ENCODE results near the gene CNNM2. TPM values are rescaled to one million over a fixed set of nuclear protein-coding genes. Genes with fewer than 3 reads are reported as not detected.

Gene CNNM2
- total and polyA plus RNA-seq, 4 experiments from 2014 or later, result 3.2 to 14.4 (median 8.2) TPM

GRCh38 chr10:102984086-102984485 lies 66.0 kb downstream of the CNNM2 start:
- Histone ChIP-seq H3K9me3 (ENCODE audit: control insufficient read depth in 1 of 2, low read length in 2 of 2) (no peaks in the 10 kb centered on the region), H3K27me3 (ENCODE audit: insufficient read depth, low read length) (no peaks in the 10 kb centered on the region), H3K36me3 (ENCODE audit: insufficient read depth, low read length) (no peaks in the 10 kb centered on the region), H3K27ac (ENCODE audit: low read depth, low read length) (no peak overlapping the region), H3K4me1 (ENCODE audit: insufficient read depth, low read length) (no peaks in the 10 kb centered on the region), H3K4me3 (ENCODE audit: low read length in 2 of 2) (no peak overlapping the region)
- ChIA-PET POLR2A (ENCODE audit: partially characterized antibody) (no interaction called here), CTCF (ENCODE audit: partially characterized antibody) (no interaction called here)
- Mint-ChIP-seq H3K9me3 (no peaks in the 10 kb centered on the region), H3K36me3 (peaks cover 0 to 12% of the 10 kb centered on the region in 2 donors), H3K27ac (peak overlapping the region in 1 of 7 donors; percentile 58), H3K4me3 (no peak overlapping the region), H3K4me1 (peaks cover 0 to 7% (median 2%) of the 10 kb centered on the region in 4 donors), H3K27me3 (no peaks in the 10 kb centered on the region)
- DNase-seq, result no peak
- intact Hi-C loops (cut with micrococcal nuclease), result no loop called here

- Histone ChIP-seq H3K4me3 (ENCODE audit: low read length in 2 of 2) (no peak overlapping the region), H3K36me3 (ENCODE audit: insufficient read depth, low read length) (no peaks in the 10 kb centered on the region), H3K9me3 (ENCODE audit: control insufficient read depth in 1 of 2, low read length in 2 of 2) (no peaks in the 10 kb centered on the region), H3K4me1 (ENCODE audit: insufficient read depth, low read length) (no peaks in the 10 kb centered on the region), H3K27ac (ENCODE audit: low read depth, low read length) (no peak overlapping the region), H3K27me3 (ENCODE audit: insufficient read depth, low read length) (no peaks in the 10 kb centered on the region)
- H3K27me3 Mint-ChIP-seq, result no peaks in the 10 kb centered on the region
- no peak for DNase-seq
- CTCF ChIA-PET (ENCODE audit: partially characterized antibody), result no interaction called here
- POLR2A ChIA-PET (ENCODE audit: partially characterized antibody), result no interaction called here
- H3K4me1 Mint-ChIP-seq, result peaks cover 0 to 3% (median 2%) of the 10 kb centered on the region in 4 donors
- H3K4me3 Mint-ChIP-seq, result no peak overlapping the region
- peak overlapping the region in 1 of 7 donors; percentile 53 for H3K27ac Mint-ChIP-seq
- peaks cover 0 to 4% of the 10 kb centered on the region in 2 donors for H3K36me3 Mint-ChIP-seq
- H3K9me3 Mint-ChIP-seq, result no peaks in the 10 kb centered on the region
- intact Hi-C loops (cut with micrococcal nuclease), result no loop called here
These were observed 67.7 kb downstream of the CNNM2 start for GRCh38 chr10:102985811-102986210.

- H3K27me3 Mint-ChIP-seq, result no peaks in the 10 kb centered on the region
- no peaks in the 10 kb centered on the region for H3K36me3 ChIP-seq (ENCODE audit: insufficient read depth, low read length)
- H3K27ac Mint-ChIP-seq, result no peak overlapping the region
- DNase-seq, result no peak
- H3K27me3 ChIP-seq (ENCODE audit: insufficient read depth, low read length), result no peaks in the 10 kb centered on the region
- H3K4me1 Mint-ChIP-seq, result peaks cover 0 to 5% (median 1%) of the 10 kb centered on the region in 4 donors
- no peaks in the 10 kb centered on the region for H3K9me3 Mint-ChIP-seq
- H3K4me1 ChIP-seq (ENCODE audit: insufficient read depth, low read length), result no peaks in the 10 kb centered on the region
- no peaks in the 10 kb centered on the region for H3K9me3 ChIP-seq (ENCODE audit: control insufficient read depth in 1 of 2, low read length in 2 of 2)
- ChIA-PET CTCF (ENCODE audit: partially characterized antibody) (no interaction called here), POLR2A (ENCODE audit: partially characterized antibody) (no interaction called here)
- H3K4me3 Mint-ChIP-seq, result no peak overlapping the region
- intact Hi-C loops (cut with micrococcal nuclease), result no loop called here
- no peaks in the 10 kb centered on the region for H3K36me3 Mint-ChIP-seq
- no peak overlapping the region for H3K27ac ChIP-seq (ENCODE audit: low read depth, low read length)
- no peak overlapping the region for H3K4me3 ChIP-seq (ENCODE audit: low read length in 2 of 2)
These were observed 70.6 kb downstream of the CNNM2 start for GRCh38 chr10:102988404-102989314.

GRCh38 chr10:102994531-102995295 lies 76.6 kb downstream of the CNNM2 start:
- no peaks in the 10 kb centered on the region for H3K36me3 Mint-ChIP-seq
- peak overlapping the region; percentile 35 to 83 (median 70) for H3K27ac Mint-ChIP-seq
- H3K4me1 ChIP-seq (ENCODE audit: insufficient read depth, low read length), result peaks cover 7% of the 10 kb centered on the region
- H3K4me1 Mint-ChIP-seq, result peaks cover 4 to 21% (median 12%) of the 10 kb centered on the region in 4 donors
- H3K27ac ChIP-seq (ENCODE audit: low read depth, low read length), result no peak overlapping the region
- no peak overlapping the region for H3K4me3 ChIP-seq (ENCODE audit: low read length in 2 of 2)
- ChIA-PET POLR2A (ENCODE audit: partially characterized antibody) (interaction anchor here (0.5 kb wide), 1 partner anchor 14 kb away, joined by 3 read pairs; no protein-coding TSS in a partner anchor), CTCF (ENCODE audit: partially characterized antibody) (interaction anchor here (1.4 kb wide), 1 partner anchor 15 kb away, joined by 3 read pairs; no protein-coding TSS in a partner anchor)
- no peaks in the 10 kb centered on the region for H3K36me3 ChIP-seq (ENCODE audit: insufficient read depth, low read length)
- H3K27me3 Mint-ChIP-seq, result no peaks in the 10 kb centered on the region
- peak overlapping the region in 2 of 8 donors; percentile 30 to 31 for H3K4me3 Mint-ChIP-seq
- no peaks in the 10 kb centered on the region for H3K9me3 ChIP-seq (ENCODE audit: control insufficient read depth in 1 of 2, low read length in 2 of 2)
- H3K9me3 Mint-ChIP-seq, result peaks cover 0 to 6% (median 1%) of the 10 kb centered on the region in 8 donors
- peak in 3 of 5 donors; percentile 1 to 4 (median 2) for DNase-seq
- intact Hi-C loops (cut with micrococcal nuclease), result no loop called here
- no peaks in the 10 kb centered on the region for H3K27me3 ChIP-seq (ENCODE audit: insufficient read depth, low read length)

- ChIA-PET POLR2A (ENCODE audit: partially characterized antibody) (no interaction called here), CTCF (ENCODE audit: partially characterized antibody) (interaction anchor here (1.3 kb wide), 1 partner anchor 15 kb away, joined by 3 read pairs; no protein-coding TSS in a partner anchor)
- H3K4me1 Mint-ChIP-seq, result peaks cover 4 to 21% (median 12%) of the 10 kb centered on the region in 4 donors
These were observed 78.8 kb downstream of the CNNM2 start for GRCh38 chr10:102996876-102997275.

GRCh38 chr10:102997998-102998397 lies 79.9 kb downstream of the CNNM2 start:
- no peaks in the 10 kb centered on the region for H3K27me3 ChIP-seq (ENCODE audit: insufficient read depth, low read length)
- ChIA-PET CTCF (ENCODE audit: partially characterized antibody) (no interaction called here), POLR2A (ENCODE audit: partially characterized antibody) (no interaction called here)
- no peak overlapping the region for H3K27ac ChIP-seq (ENCODE audit: low read depth, low read length)
- intact Hi-C loops (cut with micrococcal nuclease), result no loop called here
- peaks cover 4 to 21% (median 12%) of the 10 kb centered on the region in 4 donors for H3K4me1 Mint-ChIP-seq
- no peak overlapping the region for H3K27ac Mint-ChIP-seq
- DNase-seq, result no peak
- H3K4me3 ChIP-seq (ENCODE audit: low read length in 2 of 2), result no peak overlapping the region
- no peaks in the 10 kb centered on the region for H3K36me3 ChIP-seq (ENCODE audit: insufficient read depth, low read length)
- H3K9me3 Mint-ChIP-seq, result peaks cover 0 to 6% (median 1%) of the 10 kb centered on the region in 8 donors
- no peaks in the 10 kb centered on the region for H3K9me3 ChIP-seq (ENCODE audit: control insufficient read depth in 1 of 2, low read length in 2 of 2)
- peaks cover 7% of the 10 kb centered on the region for H3K4me1 ChIP-seq (ENCODE audit: insufficient read depth, low read length)
- no peaks in the 10 kb centered on the region for H3K27me3 Mint-ChIP-seq
- no peak overlapping the region for H3K4me3 Mint-ChIP-seq
- no peaks in the 10 kb centered on the region for H3K36me3 Mint-ChIP-seq

More at GRCh38 chr10:102996876-102997275, 78.8 kb downstream of the CNNM2 start:
- Histone ChIP-seq H3K9me3 (ENCODE audit: control insufficient read depth in 1 of 2, low read length in 2 of 2) (no peaks in the 10 kb centered on the region), H3K4me1 (ENCODE audit: insufficient read depth, low read length) (peaks cover 7% of the 10 kb centered on the region), H3K27me3 (ENCODE audit: insufficient read depth, low read length) (no peaks in the 10 kb centered on the region), H3K36me3 (ENCODE audit: insufficient read depth, low read length) (no peaks in the 10 kb centered on the region), H3K27ac (ENCODE audit: low read depth, low read length) (no peak overlapping the region), H3K4me3 (ENCODE audit: low read length in 2 of 2) (no peak overlapping the region)
- H3K27me3 Mint-ChIP-seq, result no peaks in the 10 kb centered on the region
- no peak for DNase-seq
- peak overlapping the region in 1 of 7 donors; percentile 20 for H3K27ac Mint-ChIP-seq
- intact Hi-C loops (cut with micrococcal nuclease), result no loop called here
- peaks cover 0 to 6% (median 1%) of the 10 kb centered on the region in 8 donors for H3K9me3 Mint-ChIP-seq
- no peaks in the 10 kb centered on the region for H3K36me3 Mint-ChIP-seq
- H3K4me3 Mint-ChIP-seq, result peak overlapping the region in 1 of 8 donors; percentile 0

- H3K9me3 ChIP-seq (ENCODE audit: control insufficient read depth in 1 of 2, low read length in 2 of 2), result no peaks in the 10 kb centered on the region
- peaks cover 7% of the 10 kb centered on the region for H3K4me1 ChIP-seq (ENCODE audit: insufficient read depth, low read length)
- no peak overlapping the region for H3K27ac ChIP-seq (ENCODE audit: low read depth, low read length)
- Mint-ChIP-seq H3K4me1 (peaks cover 4 to 21% (median 12%) of the 10 kb centered on the region in 4 donors), H3K27me3 (no peaks in the 10 kb centered on the region), H3K27ac (no peak overlapping the region), H3K9me3 (peaks cover 0 to 6% (median 1%) of the 10 kb centered on the region in 8 donors), H3K36me3 (no peaks in the 10 kb centered on the region), H3K4me3 (no peak overlapping the region)
- H3K36me3 ChIP-seq (ENCODE audit: insufficient read depth, low read length), result no peaks in the 10 kb centered on the region
- POLR2A ChIA-PET (ENCODE audit: partially characterized antibody), result no interaction called here
- intact Hi-C loops (cut with micrococcal nuclease), result no loop called here
- no peak overlapping the region for H3K4me3 ChIP-seq (ENCODE audit: low read length in 2 of 2)
- DNase-seq, result no peak
- no peaks in the 10 kb centered on the region for H3K27me3 ChIP-seq (ENCODE audit: insufficient read depth, low read length)
- CTCF ChIA-PET (ENCODE audit: partially characterized antibody), result no interaction called here
These were observed 80.4 kb downstream of the CNNM2 start for GRCh38 chr10:102998399-102998907.

Measured in CD4-positive, alpha-beta memory T cell (primary cell).